D721Med (cell line): ENCODE results near the gene COX6B2.

ENCODE experiments used
- DNase-seq: peaks from one replicate; pipeline ENCODE4 v3.0.0; 2011; ENCODE audit warnings: low spot score; ENCODE audit not compliant: insufficient read length
- FAIRE-seq: peaks from 2 replicates; lab custom pipeline; 2011; peaks lifted over from hg19 to GRCh38; lab: Jason Lieb, UNC
- CTCF ChIP-seq: IDR thresholded peaks from 2 replicates; pipeline ENCODE4 v1.5.1; 2012; ENCODE audit warnings: mild to moderate bottlenecking, control low read depth; ENCODE audit not compliant: insufficient read depth; ENCODE audit errors: missing control alignments

Gene COX6B2

GRCh38 chr19:55365964-55366363 lies 11.4 kb upstream of the COX6B2 start:
- no peak for TF ChIP-seq CTCF
- no peak for FAIRE-seq
- DNase-seq = no peak

GRCh38 chr19:55365245-55365644 lies 10.7 kb upstream of the COX6B2 start:
- FAIRE-seq = no peak
- no peak for DNase-seq
- no peak for TF ChIP-seq CTCF

GRCh38 chr19:55362990-55363716 lies 8.6 kb upstream of the COX6B2 start, which contains the start of gene GARIN5B:
Gene GARIN5B (minus strand): TSS chr19:55363260. CDS start chr19:55363066, 194 bp downstream.
- no peak for TF ChIP-seq CTCF
- FAIRE-seq = no peak
- no peak for DNase-seq

GRCh38 chr19:55362174-55362989 lies 7.9 kb upstream of the COX6B2 start:
- DNase-seq (no peak), FAIRE-seq (no peak)
- no peak for TF ChIP-seq CTCF

GRCh38 chr19:55360902-55361301 lies 6.4 kb upstream of the COX6B2 start:
- DNase-seq (no peak), FAIRE-seq (no peak)
- no peak for TF ChIP-seq CTCF

GRCh38 chr19:55358943-55359908 lies 4.7 kb upstream of the COX6B2 start:
- DNase-seq (no peak), FAIRE-seq (no peak)
- TF ChIP-seq CTCF = no peak
